Fibroblast of skin of right biceps (primary cell): ENCODE data around the gene BLOC1S1.

Experiments
- DNase-seq: peaks from one replicate; pipeline ENCODE4 v3.0.0-alpha.2; 2013

The BLOC1S1 gene

GRCh38 chr12:55695349-55695748 is 20.5 kb upstream of the BLOC1S1 start:
- DNase-seq, result no peak

GRCh38 chr12:55696141-55696540 is 19.7 kb upstream of the BLOC1S1 start:
- DNase-seq, result no peak

- no peak for DNase-seq
Observed at GRCh38 chr12:55696796-55697462, 18.9 kb upstream of the BLOC1S1 start.

- no peak for DNase-seq
Observed at GRCh38 chr12:55697686-55698085, 18.2 kb upstream of the BLOC1S1 start.

- DNase-seq, result no peak
Observed at GRCh38 chr12:55698241-55698955, 17.4 kb upstream of the BLOC1S1 start.

DNA sequence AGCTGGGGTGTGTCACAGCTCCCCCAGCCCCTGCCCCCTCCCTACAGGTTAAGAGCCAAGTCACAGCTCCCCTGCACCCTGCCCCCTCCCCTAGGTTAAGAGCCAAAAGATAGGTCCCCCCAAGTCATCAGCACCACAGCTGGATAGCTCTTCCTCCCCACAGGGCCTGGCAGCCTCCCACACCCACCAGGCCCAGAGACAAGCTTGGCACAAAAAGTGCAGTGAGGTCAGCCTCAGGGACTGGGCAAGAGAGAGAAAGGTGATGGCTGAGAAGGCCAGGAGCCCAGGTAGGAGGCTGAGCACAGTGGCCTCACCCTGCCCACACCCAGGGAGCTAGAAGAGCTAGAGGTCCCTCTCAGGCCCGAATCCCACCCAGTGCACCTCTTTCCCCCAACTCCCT is 16.9 kb upstream of the BLOC1S1 start:
- no peak for DNase-seq

- no peak for DNase-seq
Observed at GRCh38 chr12:55699471-55700055, 16.3 kb upstream of the BLOC1S1 start.

DNA sequence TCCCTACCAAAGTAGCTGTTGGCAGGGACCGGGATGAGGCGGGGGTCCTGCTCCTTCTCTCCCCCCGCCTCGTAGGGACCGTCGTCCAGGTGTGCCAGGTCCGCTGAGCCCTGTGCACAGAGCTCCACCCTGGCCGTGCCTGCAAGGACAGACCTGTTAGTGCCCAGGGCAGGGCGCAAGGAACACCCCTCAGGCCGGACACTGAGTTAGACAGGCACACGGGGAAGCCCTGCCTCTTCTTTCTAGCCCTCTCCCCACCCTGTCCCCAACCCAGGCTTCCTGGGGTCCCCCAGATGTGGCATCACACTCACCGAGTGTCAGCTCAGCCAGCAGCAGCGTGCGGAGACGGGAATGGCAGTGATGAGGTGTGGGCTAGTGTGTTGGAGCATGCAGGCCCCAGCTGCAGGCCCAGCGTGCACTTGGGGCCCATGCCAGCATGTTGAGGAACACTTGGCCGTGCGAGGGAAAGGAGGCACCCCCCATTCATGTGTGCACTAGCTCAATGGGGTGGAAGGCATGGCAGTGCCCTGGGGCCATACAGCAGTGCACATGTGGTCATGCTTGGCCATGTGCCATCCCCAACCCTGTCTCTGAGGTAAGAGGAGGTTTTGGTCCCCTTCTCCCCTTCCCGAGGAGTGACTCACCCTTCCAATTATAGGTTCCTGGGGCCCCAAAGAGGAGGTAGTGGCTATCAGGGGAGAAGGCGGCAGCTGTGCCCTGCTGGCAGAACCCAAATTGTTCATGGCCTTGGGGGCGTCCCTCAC is 15.4 kb upstream of the BLOC1S1 start:
- no peak for DNase-seq

- DNase-seq, result no peak
Observed at GRCh38 chr12:55702861-55703260, 13.0 kb upstream of the BLOC1S1 start.

- no peak for DNase-seq
Observed at GRCh38 chr12:55703288-55703687, 12.6 kb upstream of the BLOC1S1 start.

DNA sequence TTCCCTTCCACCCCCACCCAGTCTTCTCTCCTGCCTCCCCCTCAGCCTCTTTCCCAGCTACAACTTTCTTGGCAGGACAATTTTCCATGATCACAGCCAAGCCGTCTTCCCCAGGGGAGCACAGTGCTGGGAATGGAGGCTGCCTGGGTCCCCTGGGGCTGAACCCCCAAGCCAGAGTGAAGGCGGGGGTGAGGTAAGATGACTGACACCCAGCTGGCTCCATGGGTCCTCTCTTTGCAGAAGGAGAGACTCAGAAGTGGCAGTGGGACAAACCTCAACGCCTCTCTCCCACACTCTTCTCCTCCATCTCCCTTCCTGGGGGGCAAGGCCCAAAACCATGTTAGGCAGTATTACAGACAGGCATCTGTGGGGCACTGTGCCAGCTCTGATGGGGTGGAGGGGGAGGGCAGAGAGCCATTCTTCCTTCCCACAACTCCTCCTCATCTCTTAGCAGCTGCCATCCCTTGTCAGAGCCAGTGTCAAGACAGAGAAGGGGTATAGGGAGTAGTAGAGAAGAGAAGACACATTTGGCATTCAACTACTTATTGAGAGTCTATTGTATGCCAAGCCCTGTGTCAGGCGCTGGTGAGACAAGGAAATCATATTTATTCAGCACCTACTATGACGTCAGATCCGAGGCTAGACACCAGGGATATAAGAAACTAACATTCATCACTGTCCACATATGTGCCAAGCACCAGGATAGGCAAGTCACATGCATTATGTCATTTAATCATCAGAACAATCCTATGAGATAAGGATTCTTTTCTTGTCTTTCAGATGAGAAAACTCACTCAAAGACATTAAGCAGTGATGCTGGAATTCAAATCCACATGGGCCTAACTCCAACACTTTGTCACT is 11.7 kb upstream of the BLOC1S1 start:
- no peak for DNase-seq

DNA sequence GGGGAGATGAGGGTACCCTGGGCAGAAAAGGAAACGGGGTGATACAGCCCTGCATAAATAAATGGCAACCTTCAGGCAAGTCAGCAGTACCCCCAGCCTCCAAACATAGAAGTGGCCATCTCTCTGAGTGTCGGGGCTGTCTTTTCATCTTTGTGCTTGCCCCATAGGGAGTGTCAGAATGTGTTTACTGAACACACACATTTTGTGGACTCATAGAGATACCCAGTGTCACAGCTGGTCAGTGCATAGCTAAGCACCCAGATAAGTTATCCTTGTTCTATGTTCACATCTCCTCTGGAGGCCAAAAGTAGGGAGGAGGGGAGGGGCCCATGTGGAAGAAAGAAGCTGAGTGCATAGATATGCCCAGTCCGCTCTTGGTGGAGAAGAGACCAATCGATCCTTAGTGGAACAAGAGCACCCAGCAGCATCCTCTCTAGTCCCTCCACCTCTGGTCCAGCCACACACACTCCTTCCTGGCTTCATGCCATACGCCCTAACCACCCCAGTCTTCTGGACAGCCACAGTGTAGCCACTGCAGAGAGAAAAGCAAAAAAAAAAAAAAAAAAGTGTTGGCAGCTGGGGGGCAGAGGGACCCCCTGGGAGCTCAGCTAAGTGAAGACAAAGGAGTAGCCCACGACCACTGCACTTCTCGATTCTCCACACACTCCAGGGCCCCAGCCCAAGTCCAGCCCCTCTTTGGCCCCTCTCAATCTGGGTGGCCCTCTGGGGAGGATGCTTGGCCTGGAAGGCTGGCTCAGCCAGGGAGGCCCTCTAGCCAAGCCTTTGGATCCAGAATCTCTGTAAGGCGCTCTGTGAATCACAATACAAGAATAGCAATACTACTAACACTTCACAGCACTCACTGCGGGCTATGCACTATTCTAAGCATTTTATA is 10.8 kb upstream of the BLOC1S1 start:
- DNase-seq, result no peak

DNA sequence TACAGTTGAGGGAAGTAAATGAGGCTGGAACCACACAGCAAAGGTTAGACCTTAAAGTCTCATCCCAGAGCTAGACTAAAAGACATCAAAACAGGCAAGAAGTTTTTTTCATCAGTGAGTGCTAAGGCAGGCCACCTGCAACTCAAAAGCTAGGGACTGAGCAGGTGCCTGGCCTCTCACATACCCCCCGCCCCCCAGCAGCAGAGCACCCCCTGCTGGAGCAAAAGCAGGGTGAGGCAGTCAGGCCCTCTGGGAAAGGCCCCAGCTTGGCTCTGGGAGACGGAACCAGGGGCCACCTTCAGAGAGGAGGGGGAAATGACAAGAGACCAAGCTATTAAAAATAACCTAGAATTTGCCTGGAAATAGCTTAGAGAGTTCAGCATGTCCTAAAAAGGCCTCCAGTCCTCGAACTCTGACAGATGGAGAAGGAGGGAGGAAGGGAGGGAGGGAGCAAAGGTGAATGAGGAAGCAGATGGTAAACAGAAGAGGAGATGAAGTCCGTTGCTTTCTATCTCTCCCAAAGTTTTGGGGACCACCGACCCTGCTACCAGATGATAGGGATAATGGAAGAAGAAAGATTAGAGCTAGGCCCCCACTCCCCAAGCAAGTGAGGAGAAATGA is 10.0 kb upstream of the BLOC1S1 start:
- DNase-seq, result no peak

DNA sequence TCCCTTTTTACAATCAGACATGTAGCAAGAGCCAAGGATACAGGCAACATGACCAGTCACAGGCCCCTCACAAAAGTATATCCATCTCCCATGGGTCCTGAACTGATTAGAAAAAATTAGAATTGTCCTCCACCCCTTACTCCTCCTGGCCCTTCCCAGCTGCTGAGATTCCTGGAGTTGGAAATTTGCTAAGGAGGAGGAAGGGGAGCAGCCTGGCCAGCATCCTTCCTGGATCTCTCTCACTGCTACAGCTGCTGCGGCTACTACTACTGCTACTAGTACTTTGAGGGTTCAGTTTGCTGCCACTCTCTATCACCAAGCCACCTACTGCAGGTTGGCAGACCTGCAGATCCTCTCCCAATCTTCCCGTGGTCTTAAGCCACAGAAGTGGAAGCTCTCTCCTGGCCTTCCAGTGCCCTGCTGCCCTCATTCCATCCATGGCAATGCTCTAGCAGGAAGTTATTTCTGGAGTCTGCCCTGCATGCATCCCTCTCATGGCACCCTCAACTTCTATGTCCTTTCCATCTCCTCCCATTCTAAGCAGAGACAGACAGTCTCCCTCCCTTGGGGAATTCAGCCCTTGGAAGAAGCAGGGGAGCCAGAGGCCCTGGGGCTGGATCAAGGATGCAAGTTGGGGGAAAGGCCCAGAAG is 9.2 kb upstream of the BLOC1S1 start:
- DNase-seq, result no peak

DNA sequence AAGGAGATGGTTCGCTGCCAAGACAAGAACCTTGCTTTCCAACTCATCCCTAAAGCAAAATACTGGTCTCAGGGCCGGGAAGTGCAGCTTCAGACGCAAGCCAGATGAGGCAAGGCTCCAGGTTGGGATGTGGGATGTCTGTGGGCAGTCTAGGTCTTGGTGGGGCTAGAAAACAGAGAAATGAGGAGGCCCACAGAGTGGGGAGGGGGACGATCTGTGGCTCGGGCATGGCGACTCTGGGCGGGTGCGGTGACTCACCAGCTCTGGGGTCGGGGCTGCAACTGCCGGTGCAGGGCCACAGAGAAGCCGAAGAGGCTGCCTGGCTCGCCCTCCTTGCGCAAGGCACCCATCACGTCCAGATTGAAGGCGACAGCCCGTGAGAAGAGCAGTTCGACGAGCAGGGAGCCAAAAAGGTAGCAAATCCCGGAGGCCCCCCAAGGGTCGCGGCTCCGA is 8.6 kb upstream of the BLOC1S1 start:
- DNase-seq, result no peak

GRCh38 chr12:55707841-55708694 is 7.8 kb upstream of the BLOC1S1 start, which contains the start of gene ITGA7:
Gene ITGA7, minus strand, starts transcription at chr12:55707904. Its CDS starts 222 bp downstream, at chr12:55707682.
- peak; percentile 28 for DNase-seq

DNA sequence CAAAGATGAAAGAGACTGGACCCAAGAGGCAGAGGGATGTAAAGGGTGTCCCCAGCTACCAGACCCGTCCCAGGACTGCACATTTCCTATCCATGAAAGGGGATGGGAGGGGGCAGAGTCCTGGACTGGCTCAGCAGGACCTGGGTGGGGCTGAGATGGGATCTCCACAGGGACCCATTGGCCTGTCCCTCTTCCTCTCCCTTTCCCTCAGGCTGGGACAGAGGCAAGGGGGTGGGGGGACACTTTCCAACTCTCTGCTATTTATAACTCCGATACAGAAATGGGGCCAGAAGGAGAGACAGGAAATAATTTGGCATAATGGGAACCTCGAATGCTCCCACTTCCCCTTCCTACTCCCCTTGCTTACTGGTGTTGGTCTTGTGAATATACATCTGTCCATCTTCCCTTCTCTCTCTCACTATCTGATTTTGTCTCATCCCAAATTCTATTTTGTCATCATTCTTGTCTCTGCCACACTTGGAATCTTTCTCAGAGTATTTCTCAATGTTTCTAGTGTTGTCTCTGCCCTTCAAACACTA is 7.1 kb upstream of the BLOC1S1 start:
- no peak for DNase-seq

DNA sequence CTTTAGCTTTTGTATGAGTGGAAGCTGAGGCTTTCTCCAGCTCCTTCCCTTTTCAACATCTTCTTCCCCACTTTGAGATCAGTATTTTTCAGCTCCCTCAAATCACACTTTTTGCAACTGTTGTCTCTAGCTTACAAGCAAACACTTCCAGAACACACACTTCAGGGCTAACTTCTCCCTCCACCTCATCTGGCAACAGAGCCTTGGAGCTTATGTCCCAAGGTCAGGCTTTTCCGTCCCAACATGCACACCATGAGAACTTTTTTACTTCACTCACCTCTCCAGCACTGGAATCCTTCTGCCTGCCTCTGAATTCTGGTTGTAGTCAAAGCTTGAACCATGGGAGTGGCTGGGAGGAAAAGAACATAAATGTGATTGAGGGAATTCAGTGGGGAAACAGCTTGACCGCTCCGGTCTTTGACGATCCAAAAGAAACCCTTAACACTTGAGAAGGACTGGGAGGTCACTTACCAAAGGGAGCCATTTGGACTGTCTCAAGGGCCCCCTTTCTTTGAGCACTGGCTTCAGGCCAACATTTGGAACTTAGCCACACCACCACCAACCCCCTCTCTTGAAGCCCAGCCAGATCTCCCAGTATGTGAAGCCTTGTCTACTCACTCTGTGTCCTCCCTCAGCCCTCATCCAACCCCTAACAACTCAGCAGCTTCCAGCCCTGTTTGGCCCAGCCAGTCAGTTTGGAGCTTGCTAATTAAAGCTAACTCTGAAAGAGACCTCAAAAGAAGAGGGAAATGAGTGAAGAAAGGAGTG is 3.9 kb upstream of the BLOC1S1 start:
- DNase-seq, result peak; percentile 42
